WTC11 (cell line): ENCODE results near the gene ETS1. TPM values are rescaled to one million over a fixed set of nuclear protein-coding genes. Genes with fewer than 3 reads are reported as not detected.

ENCODE experiments used
- ATAC-seq: fragments of 200-7000 bp; cut with Tn5 transposase; 2 replicates; pipeline ENCODE4 v1.10.0; 2021; ENCODE audit warnings: mild to moderate bottlenecking, moderate library complexity
- CTCF ChIA-PET: fragments of 300-600 bp; sonication (Branson Sonifier 250); formaldehyde crosslinking; loops from one replicate; lab custom pipeline; 2021; ENCODE audit warnings: antibody characterized with exemption; lab: Charles Lee
- POLR2A ChIA-PET: fragments of 350-600 bp; sonication (Branson Sonifier 250); formaldehyde crosslinking; loops from one replicate; lab custom pipeline; 2021; ENCODE audit warnings: antibody characterized with exemption; lab: Charles Lee
- DNase-seq: peaks from one replicate; pipeline ENCODE4 v3.0.0; 2021; ENCODE audit warnings: low spot score
- H3K27ac Mint-ChIP-seq: 2 replicates; pipeline ENCODE4 v1.8.0; 2021; ENCODE audit warnings: mixed read lengths
- H3K27me3 Mint-ChIP-seq: 2 replicates; pipeline ENCODE4 v1.8.0; 2021; ENCODE audit warnings: low read depth, mild to moderate bottlenecking, moderate library complexity, mixed read lengths
- H3K36me3 Mint-ChIP-seq: 2 replicates; pipeline ENCODE4 v1.8.0; 2021; ENCODE audit warnings: mixed read lengths
- H3K4me1 Mint-ChIP-seq: 2 replicates; pipeline ENCODE4 v1.8.0; 2022; ENCODE audit warnings: mixed read lengths
- H3K4me3 Mint-ChIP-seq: 2 replicates; pipeline ENCODE4 v1.8.0; 2021; ENCODE audit warnings: mild to moderate bottlenecking, moderate library complexity, mixed read lengths
- H3K9me3 Mint-ChIP-seq: 2 replicates; pipeline ENCODE4 v1.8.0; 2021; ENCODE audit warnings: mixed read lengths
- ARID4B ChIP-seq: sonication (generic); formaldehyde crosslinking; IDR thresholded peaks from 2 replicates; pipeline ENCODE4 v1.8.0; 2023; ENCODE audit warnings: missing genetic modification reagents, mild to moderate bottlenecking, borderline replicate concordance
- CREM ChIP-seq: sonication (generic); formaldehyde crosslinking; IDR thresholded peaks from 2 replicates; pipeline ENCODE4 v1.8.1; 2022; ENCODE audit warnings: mild to moderate bottlenecking, missing genetic modification reagents, moderate library complexity
- E2F5 ChIP-seq: sonication (generic); formaldehyde crosslinking; IDR thresholded peaks from 2 replicates; pipeline ENCODE4 v1.8.1; 2022; ENCODE audit warnings: mild to moderate bottlenecking, moderate library complexity, missing genetic modification reagents
- ETV6 ChIP-seq: sonication (generic); formaldehyde crosslinking; IDR thresholded peaks from 2 replicates; pipeline ENCODE4 v1.8.1; 2022; ENCODE audit warnings: mild to moderate bottlenecking, missing genetic modification reagents
- FOXJ3 ChIP-seq: sonication (generic); formaldehyde crosslinking; IDR thresholded peaks from 2 replicates; pipeline ENCODE4 v1.9.0; 2021; ENCODE audit warnings: missing genetic modification reagents, mild to moderate bottlenecking, borderline replicate concordance
- JUN ChIP-seq: sonication (generic); formaldehyde crosslinking; IDR thresholded peaks from 2 replicates; pipeline ENCODE4 v1.8.0; 2023; ENCODE audit warnings: mild to moderate bottlenecking, missing genetic modification reagents
- MAX ChIP-seq: sonication (generic); formaldehyde crosslinking; IDR thresholded peaks from 2 replicates; pipeline ENCODE4 v1.8.0; 2022; ENCODE audit warnings: mild to moderate bottlenecking, missing genetic modification reagents
- MXD4 ChIP-seq: fragments of 250-450 bp; sonication (Bioruptor Pico); IDR thresholded peaks from 2 replicates; pipeline ENCODE4 v1.8.0; 2021; ENCODE audit warnings: mild to moderate bottlenecking, moderate library complexity, borderline replicate concordance
- NR2C2 ChIP-seq: sonication (generic); formaldehyde crosslinking; IDR thresholded peaks from 2 replicates; pipeline ENCODE4 v1.8.0; 2022; ENCODE audit warnings: mild to moderate bottlenecking, missing genetic modification reagents
- OVOL2 ChIP-seq: fragments of 250-450 bp; sonication (Bioruptor Pico); IDR thresholded peaks from 2 replicates; pipeline ENCODE4 v1.9.0; 2021; ENCODE audit warnings: mild to moderate bottlenecking, borderline replicate concordance
- SMAD3 ChIP-seq: sonication (generic); formaldehyde crosslinking; IDR thresholded peaks from 2 replicates; pipeline ENCODE4 v1.8.0; 2022; ENCODE audit warnings: missing genetic modification reagents, mild to moderate bottlenecking, borderline replicate concordance
- SP1 ChIP-seq: sonication (generic); formaldehyde crosslinking; conservative IDR thresholded peaks from 2 replicates; pipeline ENCODE4 v1.8.1; 2022; ENCODE audit warnings: missing genetic modification reagents
- TCF7 ChIP-seq: sonication (generic); formaldehyde crosslinking; IDR thresholded peaks from 2 replicates; pipeline ENCODE4 v1.8.0; 2022; ENCODE audit warnings: mild to moderate bottlenecking, low read depth, missing genetic modification reagents, moderate library complexity
- ZBTB21 ChIP-seq: sonication (generic); formaldehyde crosslinking; IDR thresholded peaks from 2 replicates; pipeline ENCODE4 v1.8.1; 2023; ENCODE audit warnings: mild to moderate bottlenecking, missing genetic modification reagents, borderline replicate concordance
- ZBTB43 ChIP-seq: sonication (generic); formaldehyde crosslinking; IDR thresholded peaks from 2 replicates; pipeline ENCODE4 v1.8.1; 2023; ENCODE audit warnings: mild to moderate bottlenecking, missing genetic modification reagents
- ZNF138 ChIP-seq: sonication (generic); formaldehyde crosslinking; conservative IDR thresholded peaks from 2 replicates; pipeline ENCODE4 v1.8.1; 2022; ENCODE audit warnings: mild to moderate bottlenecking, moderate library complexity, missing genetic modification reagents
- ZNF263 ChIP-seq: sonication (generic); formaldehyde crosslinking; IDR thresholded peaks from 2 replicates; pipeline ENCODE4 v1.8.1; 2022; ENCODE audit warnings: low read depth, mild to moderate bottlenecking, moderate library complexity, missing genetic modification reagents
- ZNF281 ChIP-seq: sonication (generic); formaldehyde crosslinking; IDR thresholded peaks from 2 replicates; pipeline ENCODE4 v1.8.0; 2023; ENCODE audit warnings: mild to moderate bottlenecking, missing genetic modification reagents
- total RNA-seq: library from RNA; stranded (reverse); gene quantifications from 3 replicates; pipeline ENCODE4 v1.2.3, GENCODE V29; 2021

Gene ETS1
- total RNA-seq, 1 experiment from 2014 or later: 33.1 TPM

DNA sequence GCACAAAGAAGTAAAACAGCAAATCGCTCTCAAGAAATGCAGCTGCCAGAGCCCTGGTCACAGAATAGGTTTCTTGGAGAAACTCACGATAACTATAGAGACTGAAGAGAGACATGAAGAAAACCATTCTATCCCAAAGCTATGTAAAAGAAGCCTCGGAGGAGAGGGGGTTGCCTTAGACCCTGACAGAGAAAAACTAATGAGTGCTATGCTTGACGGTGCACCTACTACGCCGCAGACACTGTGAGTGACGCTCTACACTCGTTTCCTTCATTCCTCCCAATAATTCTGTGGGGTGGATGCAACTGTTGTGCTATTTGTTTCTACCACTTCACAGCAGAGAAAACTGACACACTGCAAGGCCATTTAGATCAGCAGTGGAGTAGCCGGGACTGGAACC is 121.8 kb downstream of the ETS1 start (continued):
- no peak for TF ChIP-seq E2F5 (CRISPR knock-in tag)
- no peak for TF ChIP-seq SP1 (CRISPR knock-in tag)
- TF ChIP-seq CREM (CRISPR knock-in tag): no peak
- TF ChIP-seq ARID4B (CRISPR knock-in tag): no peak
- no peak for TF ChIP-seq SMAD3 (CRISPR knock-in tag)
- no peak for TF ChIP-seq ETV6 (CRISPR knock-in tag)
- no peak for TF ChIP-seq ZBTB43
- no peak for TF ChIP-seq TCF7 (CRISPR knock-in tag)

DNA sequence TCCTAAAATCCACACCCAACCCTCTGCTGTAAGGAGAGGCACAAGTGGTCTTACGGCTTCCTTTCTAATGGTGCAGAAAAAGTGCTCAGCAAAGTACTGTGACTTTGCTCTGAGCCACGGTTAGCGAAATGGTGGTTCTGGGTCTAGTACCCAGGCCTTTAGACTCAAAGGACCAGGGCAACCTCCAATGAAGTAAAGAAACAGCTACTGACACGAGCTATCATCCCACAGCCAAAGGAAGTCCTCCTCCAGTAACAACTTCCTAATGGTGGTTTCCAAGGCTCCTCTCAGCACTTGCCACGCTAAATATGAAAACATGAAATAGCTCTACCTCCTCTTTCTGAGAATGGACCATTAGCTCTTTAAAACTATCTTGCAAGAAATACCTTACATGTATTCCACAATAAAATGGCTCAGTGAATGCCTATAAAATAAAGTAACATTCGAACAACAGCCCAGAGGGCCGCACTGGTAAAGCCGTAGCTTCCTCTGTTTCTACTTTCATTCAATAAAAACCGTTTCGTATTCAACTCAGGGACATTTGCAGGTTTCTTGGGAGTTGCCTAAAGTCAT is 122.4 kb downstream of the ETS1 start:
- CTCF ChIA-PET: no interaction called here
- POLR2A ChIA-PET: no interaction called here
- H3K9me3 Mint-ChIP-seq: no peaks in the 10 kb centered on the region
- TF ChIP-seq ETV6 (CRISPR knock-in tag): no peak
- TF ChIP-seq ZNF281: no peak
- TF ChIP-seq ZBTB21 (CRISPR knock-in tag): no peak
- TF ChIP-seq FOXJ3: no peak
- no peak for TF ChIP-seq ZNF138 (CRISPR knock-in tag)
- TF ChIP-seq MXD4 (CRISPR knock-in tag): no peak
- TF ChIP-seq OVOL2: no peak
- DNase-seq (no peak), ATAC-seq (no peak)
- H3K27me3 Mint-ChIP-seq: no peaks in the 10 kb centered on the region
- H3K27ac Mint-ChIP-seq: no peak overlapping the region
- H3K4me1 Mint-ChIP-seq: no peaks in the 10 kb centered on the region
- peaks cover 14% of the 10 kb centered on the region for H3K36me3 Mint-ChIP-seq
- no peak overlapping the region for H3K4me3 Mint-ChIP-seq

GRCh38 chr11:128463979-128464378 is 123.4 kb downstream of the ETS1 start:
- no peaks in the 10 kb centered on the region for H3K9me3 Mint-ChIP-seq
- H3K27ac Mint-ChIP-seq: no peak overlapping the region
- ATAC-seq (no peak), DNase-seq (no peak)
- peaks cover 11% of the 10 kb centered on the region for H3K36me3 Mint-ChIP-seq
- no peak overlapping the region for H3K4me3 Mint-ChIP-seq
- ChIA-PET POLR2A (no interaction called here), CTCF (no interaction called here)
- H3K27me3 Mint-ChIP-seq: no peaks in the 10 kb centered on the region
- no peaks in the 10 kb centered on the region for H3K4me1 Mint-ChIP-seq
- no peak for TF ChIP-seq MAX (CRISPR knock-in tag)
- no peak for TF ChIP-seq ZNF263 (CRISPR knock-in tag)
- TF ChIP-seq NR2C2 (CRISPR knock-in tag): no peak
- no peak for TF ChIP-seq ARID4B (CRISPR knock-in tag)
- TF ChIP-seq ZBTB43: no peak
- no peak for TF ChIP-seq JUN (CRISPR knock-in tag)
